Kidney epithelial cell (primary cell): ENCODE measurements around the gene ATP13A1. TPM values are rescaled to one million over a fixed set of nuclear protein-coding genes. Genes with fewer than 3 reads are reported as not detected.

Experiments used
- DNase-seq: peaks from one replicate; pipeline ENCODE4 v3.0.0-alpha.2; 2010; ENCODE audit warnings: low read depth
- H3K27me3 ChIP-seq: 2 replicates; pipeline ENCODE4 v1.6.0; 2011; ENCODE audit warnings: low read length; ENCODE audit not compliant: control insufficient read depth, insufficient read depth
- H3K36me3 ChIP-seq: 2 replicates; pipeline ENCODE4 v1.5.1; 2011; ENCODE audit warnings: low read length; ENCODE audit not compliant: control insufficient read depth, insufficient read depth
- H3K4me3 ChIP-seq: 2 replicates; pipeline ENCODE4 v1.5.1; 2011; ENCODE audit warnings: low read depth, mild to moderate bottlenecking, control low read depth, low read length
- total RNA-seq: library from RNA; depleted of rRNA; stranded (reverse); fragments of >200 nt; gene quantifications from 2 replicates; pipeline ENCODE4 v1.2.3, GENCODE V29; 2015
- TF ChIP-seq, protein P1 (sequence below): IDR thresholded peaks from 2 replicates; pipeline ENCODE4 v1.5.1; 2011; ENCODE audit warnings: mild to moderate bottlenecking, moderate library complexity, low read length, control low read depth, inconsistent platforms; ENCODE audit not compliant: insufficient read depth, poor library complexity, severe bottlenecking

The ATP13A1 gene
- total RNA-seq, 1 donor from 2014 or later = 76.9 TPM

DNA sequence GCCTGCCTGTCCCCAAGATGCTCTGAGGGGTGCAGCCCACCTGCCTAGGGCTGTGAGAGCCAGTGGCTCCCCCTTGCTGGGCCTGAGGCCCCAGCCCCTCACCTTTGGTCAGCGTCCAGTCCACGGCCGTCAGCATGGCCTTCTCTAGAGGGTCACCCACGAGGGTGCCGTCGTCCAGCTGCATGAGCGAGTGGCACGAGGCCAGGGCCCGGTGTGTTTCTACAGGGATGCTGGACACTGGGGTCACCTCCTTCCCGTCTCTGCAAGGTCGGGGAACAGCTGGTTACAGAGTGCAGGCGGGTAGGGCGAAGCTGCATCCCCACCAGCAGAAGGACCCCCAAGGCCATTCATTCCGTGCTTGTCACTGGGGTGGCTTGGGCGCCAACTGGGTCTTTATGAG, 9.0 kb downstream of the ATP13A1 start:
- H3K27me3 ChIP-seq = no peaks in the 10 kb centered on the region
- H3K36me3 ChIP-seq = peaks cover 3% of the 10 kb centered on the region
- no peak overlapping the region for H3K4me3 ChIP-seq
- no peak for DNase-seq
- TF ChIP-seq, protein P1, sequence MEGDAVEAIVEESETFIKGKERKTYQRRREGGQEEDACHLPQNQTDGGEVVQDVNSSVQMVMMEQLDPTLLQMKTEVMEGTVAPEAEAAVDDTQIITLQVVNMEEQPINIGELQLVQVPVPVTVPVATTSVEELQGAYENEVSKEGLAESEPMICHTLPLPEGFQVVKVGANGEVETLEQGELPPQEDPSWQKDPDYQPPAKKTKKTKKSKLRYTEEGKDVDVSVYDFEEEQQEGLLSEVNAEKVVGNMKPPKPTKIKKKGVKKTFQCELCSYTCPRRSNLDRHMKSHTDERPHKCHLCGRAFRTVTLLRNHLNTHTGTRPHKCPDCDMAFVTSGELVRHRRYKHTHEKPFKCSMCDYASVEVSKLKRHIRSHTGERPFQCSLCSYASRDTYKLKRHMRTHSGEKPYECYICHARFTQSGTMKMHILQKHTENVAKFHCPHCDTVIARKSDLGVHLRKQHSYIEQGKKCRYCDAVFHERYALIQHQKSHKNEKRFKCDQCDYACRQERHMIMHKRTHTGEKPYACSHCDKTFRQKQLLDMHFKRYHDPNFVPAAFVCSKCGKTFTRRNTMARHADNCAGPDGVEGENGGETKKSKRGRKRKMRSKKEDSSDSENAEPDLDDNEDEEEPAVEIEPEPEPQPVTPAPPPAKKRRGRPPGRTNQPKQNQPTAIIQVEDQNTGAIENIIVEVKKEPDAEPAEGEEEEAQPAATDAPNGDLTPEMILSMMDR = no peak

DNA sequence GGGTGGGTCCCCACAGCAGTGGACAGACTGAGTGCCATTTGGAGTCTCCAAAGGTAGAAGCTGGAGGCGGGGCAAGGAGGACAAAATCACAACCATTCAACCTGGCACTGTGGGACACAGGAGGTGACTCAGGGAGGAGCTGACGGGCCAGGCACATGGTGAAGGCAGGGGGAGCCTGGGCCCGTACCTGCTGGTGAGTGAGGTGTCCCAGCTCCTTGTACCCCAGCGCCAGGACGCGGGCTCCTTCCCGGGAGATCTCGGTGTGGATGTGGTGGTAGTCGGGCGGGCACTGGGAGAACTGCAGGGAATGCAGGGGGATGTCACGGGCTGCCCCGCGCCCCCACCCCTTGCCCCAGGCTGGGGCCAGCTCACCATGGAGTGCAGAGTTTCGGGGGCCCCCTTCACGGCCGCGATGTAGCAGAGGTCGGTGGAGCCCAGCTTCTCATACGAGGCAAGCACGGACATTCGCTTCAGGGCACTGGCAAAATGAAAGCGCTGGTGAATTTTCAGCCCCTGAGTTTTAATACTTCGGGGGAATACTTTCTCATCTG, 9.8 kb downstream of the ATP13A1 start:
- no peaks in the 10 kb centered on the region for H3K27me3 ChIP-seq
- no peak for DNase-seq
- TF ChIP-seq, protein P1 = no peak
- peaks cover 5% of the 10 kb centered on the region for H3K36me3 ChIP-seq
- H3K4me3 ChIP-seq = no peak overlapping the region

DNA sequence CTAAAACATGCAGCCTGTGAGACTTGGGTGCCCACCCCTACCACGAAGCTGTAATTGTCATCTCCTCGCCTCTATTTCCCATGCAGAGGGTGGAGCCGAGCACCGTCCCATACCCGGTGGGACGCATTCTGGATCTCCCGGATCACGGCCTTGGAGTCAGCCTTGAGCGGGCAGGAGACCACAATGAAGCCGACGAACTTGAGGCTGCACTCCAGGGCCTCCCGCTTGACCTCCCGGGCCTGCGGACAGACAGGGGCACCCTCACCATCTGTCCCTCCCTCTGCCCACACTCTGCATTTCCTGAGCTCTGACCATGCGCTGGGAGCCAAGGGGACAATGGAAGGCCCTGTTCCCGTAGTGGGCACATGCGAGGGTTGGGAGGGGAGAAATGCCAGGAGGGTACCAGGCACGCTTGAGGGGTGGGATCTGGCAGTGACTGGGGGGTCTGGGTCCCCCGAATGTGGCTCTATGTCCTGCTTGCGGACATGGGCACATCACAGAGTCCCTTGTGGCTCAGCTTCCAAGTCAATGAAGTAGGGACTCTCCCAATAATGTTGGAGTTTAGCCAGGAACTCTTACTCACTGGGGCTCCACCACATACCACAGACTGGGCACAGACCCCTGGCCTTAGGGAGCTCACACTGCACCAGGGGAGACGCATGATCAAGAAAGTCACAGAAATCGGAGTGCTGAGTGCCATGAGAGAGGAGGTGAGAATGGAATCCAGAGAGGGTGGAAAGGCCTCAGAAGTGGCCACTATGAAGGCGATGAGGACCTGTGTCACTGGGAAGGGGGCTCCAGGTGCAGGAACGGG, 10.8 kb downstream of the ATP13A1 start:
- Histone ChIP-seq H3K36me3 (peaks cover 5% of the 10 kb centered on the region), H3K27me3 (no peaks in the 10 kb centered on the region), H3K4me3 (no peak overlapping the region)
- TF ChIP-seq, protein P1 = no peak
- no peak for DNase-seq

DNA sequence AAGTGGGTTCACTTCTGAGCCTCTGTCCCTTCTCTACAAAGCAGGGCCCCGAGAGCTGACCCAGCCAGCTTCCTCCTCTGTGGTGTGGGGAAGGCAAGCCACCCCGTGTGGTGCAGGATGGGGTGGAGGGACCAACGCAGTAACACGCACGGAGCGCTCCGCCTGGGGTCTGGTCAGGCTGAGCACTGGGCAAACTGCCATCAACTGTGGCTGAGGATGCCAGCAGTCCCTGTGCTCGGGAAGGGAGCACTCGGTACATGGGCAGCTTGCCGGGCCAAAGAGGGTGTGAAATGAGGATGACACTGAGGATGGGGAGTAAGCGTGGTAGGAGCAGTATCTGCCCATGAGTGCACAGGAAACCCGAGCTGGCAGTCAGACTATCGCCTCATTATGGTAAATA, 12.4 kb downstream of the ATP13A1 start:
- Histone ChIP-seq H3K27me3 (no peaks in the 10 kb centered on the region), H3K36me3 (peaks cover 5% of the 10 kb centered on the region), H3K4me3 (no peak overlapping the region)
- TF ChIP-seq, protein P1 = no peak
- no peak for DNase-seq

DNA sequence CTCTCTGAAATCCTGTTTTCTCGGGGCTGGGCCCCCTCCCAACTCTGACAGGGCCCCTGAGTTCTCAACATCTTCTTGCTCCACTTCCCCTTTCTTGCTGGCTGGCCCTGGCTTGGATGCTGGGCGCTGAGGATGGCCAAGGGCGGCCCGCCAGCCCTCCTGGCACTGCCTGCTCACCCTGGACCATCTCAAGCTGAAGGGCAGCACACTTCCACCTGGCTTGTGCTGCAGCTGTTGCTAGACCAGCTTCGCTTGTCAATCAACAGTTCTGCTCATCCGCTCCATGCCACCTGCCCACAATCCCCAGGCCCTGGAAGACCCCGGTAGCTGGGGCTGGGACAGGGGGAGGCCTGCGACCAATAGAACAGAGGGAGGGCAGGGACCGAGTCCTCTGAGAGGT, 13.1 kb downstream of the ATP13A1 start:
- no peak for DNase-seq
- H3K4me3 ChIP-seq = no peak overlapping the region
- H3K27me3 ChIP-seq = no peaks in the 10 kb centered on the region
- H3K36me3 ChIP-seq = peaks cover 6% of the 10 kb centered on the region
- TF ChIP-seq, protein P1 = no peak
